ENCODE results near the gene ZNF483. TPM values are rescaled to one million over a fixed set of nuclear protein-coding genes. Genes with fewer than 3 reads are reported as not detected.
"Not testable (repeated sequence)": the region's sequence is repeated elsewhere in the genome, so short reads cannot be mapped to it uniquely, and the experiment has no call there.

The ZNF483 gene
- total RNA-seq: 1 to 10 TPM; 5.1 to 8.2 TPM

GRCh38 chr9:111525056-111525977 is at the start of gene ZNF483:
ZNF483 (plus strand) TSS chr9:111525179; CDS start chr9:111527396, 2,217 bp downstream.
- peak within 1 kb of the TSS; percentile 75 to 95 for H3K27ac Mint-ChIP-seq
- DNase-seq (ENCODE audit: low spot score in 2 of 2): peak; percentile 75
- H3K9me3 Mint-ChIP-seq: peaks cover 3 to 17% of the 10 kb centered on the region in 2 donors
- ATAC-seq: peak; percentile 71 to 78
- H3K36me3 Mint-ChIP-seq: peaks cover 18 to 40% of the 10 kb centered on the region in 2 donors

DNA sequence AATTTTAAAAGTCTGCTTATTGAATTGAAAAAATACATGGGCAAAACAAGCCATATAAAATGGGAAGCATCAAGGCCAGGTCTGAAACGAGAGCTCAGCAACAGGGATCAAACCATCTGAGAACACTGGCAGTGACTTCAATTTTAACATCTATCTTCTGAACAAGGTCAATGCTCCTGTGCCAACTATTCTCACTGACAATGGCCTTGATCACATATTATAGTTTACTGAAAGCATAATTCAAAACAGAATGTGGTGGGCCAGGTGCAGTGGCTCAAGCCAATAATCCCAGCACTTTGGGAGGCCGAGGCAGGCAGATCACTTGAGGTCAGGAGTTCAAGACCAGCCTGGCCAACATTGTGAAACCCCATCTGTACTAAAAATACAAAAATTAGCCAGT is 49.8 kb upstream of the ZNF483 start:
- H3K9me3 Mint-ChIP-seq: no peaks in the 10 kb centered on the region
- ATAC-seq: no peak
- H3K27ac Mint-ChIP-seq: no peak overlapping the region
- no peak for DNase-seq (ENCODE audit: low spot score in 2 of 2)
- peaks cover 0 to 13% of the 10 kb centered on the region in 2 donors for H3K36me3 Mint-ChIP-seq

- no peak overlapping the region for H3K27ac Mint-ChIP-seq
- H3K9me3 Mint-ChIP-seq: no peaks in the 10 kb centered on the region
- DNase-seq (ENCODE audit: low spot score in 2 of 2) (no peak), ATAC-seq (no peak)
- H3K36me3 Mint-ChIP-seq: peaks cover 11 to 25% of the 10 kb centered on the region in 2 donors
Observed at GRCh38 chr9:111477677-111478076, 47.3 kb upstream of the ZNF483 start.

GRCh38 chr9:111481885-111482636 is 42.9 kb upstream of the ZNF483 start:
- Mint-ChIP-seq H3K9me3 (no peaks in the 10 kb centered on the region), H3K27ac (peak overlapping the region; percentile 87 to 90), H3K36me3 (peaks cover 11 to 25% of the 10 kb centered on the region in 2 donors)
- no peak for DNase-seq (ENCODE audit: low spot score in 2 of 2)
- no peak for ATAC-seq

- Mint-ChIP-seq H3K36me3 (peaks cover 11 to 19% of the 10 kb centered on the region in 2 donors), H3K9me3 (no peaks in the 10 kb centered on the region), H3K27ac (peak overlapping the region; percentile 87 to 89)
- peak; percentile 64 to 78 for DNase-seq (ENCODE audit: low spot score in 2 of 2)
- ATAC-seq: peak; percentile 44 to 58
Observed at GRCh38 chr9:111482694-111483438, 42.1 kb upstream of the ZNF483 start.

DNA sequence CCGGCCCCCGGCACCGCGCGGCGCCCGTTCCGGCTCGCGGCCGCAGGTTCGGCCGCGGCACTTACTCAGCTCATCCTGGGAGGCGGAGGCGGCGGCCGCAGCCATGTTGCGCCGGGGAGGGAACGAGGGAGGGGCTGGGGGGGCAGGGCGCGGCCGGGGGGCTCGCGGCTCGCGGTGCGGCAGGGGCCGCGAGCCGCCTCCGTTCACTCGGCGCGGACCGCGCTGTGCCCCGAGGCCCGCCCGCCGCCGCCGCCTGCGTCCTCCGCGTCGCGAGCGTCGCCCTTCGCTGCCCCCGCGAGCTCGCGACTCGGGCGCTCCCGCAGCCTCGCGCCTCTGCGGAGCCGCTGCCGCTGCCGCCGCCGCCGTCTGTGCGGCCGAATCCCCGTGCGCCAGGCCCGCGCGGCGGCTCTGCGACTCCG is 41.5 kb upstream of the ZNF483 start:
- ATAC-seq (peak; percentile 37 to 49), DNase-seq (ENCODE audit: low spot score in 2 of 2) (no peak)
- Mint-ChIP-seq H3K9me3 (no peaks in the 10 kb centered on the region), H3K27ac (no peak overlapping the region), H3K36me3 (peaks cover 11 to 19% of the 10 kb centered on the region in 2 donors)

- ATAC-seq (peak; percentile 79 to 81), DNase-seq (ENCODE audit: low spot score in 2 of 2) (peak; percentile 72 to 87)
- Mint-ChIP-seq H3K36me3 (peaks cover 11 to 13% of the 10 kb centered on the region in 2 donors), H3K9me3 (no peaks in the 10 kb centered on the region), H3K27ac (peak within 1 kb of the TSS; percentile 87 to 91)
Observed at GRCh38 chr9:111483858-111484571, 41.0 kb upstream of the ZNF483 start, which contains the start of gene ECPAS. ECPAS (minus strand) TSS chr9:111484383; CDS start chr9:111472918, 11,465 bp downstream.

DNA sequence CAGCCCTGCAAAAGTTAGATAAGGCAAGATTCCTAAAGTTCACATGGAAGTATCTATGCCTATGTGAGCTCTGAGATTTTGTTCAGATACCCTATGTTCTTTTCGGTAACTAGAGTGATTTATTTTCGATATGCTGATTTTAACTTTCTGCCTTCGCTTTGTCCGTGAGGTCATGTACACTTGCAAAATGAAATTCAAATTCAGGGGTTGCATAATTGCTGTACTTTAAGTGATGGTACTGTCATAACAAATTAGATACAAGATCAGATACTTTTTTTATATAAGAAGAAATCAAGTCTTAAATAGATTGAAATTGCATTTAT is 40.4 kb upstream of the ZNF483 start:
- Mint-ChIP-seq H3K27ac (peak overlapping the region; percentile 61 to 91), H3K9me3 (no peaks in the 10 kb centered on the region), H3K36me3 (peaks cover 11 to 12% of the 10 kb centered on the region in 2 donors)
- ATAC-seq (no peak), DNase-seq (ENCODE audit: low spot score in 2 of 2) (no peak)

DNA sequence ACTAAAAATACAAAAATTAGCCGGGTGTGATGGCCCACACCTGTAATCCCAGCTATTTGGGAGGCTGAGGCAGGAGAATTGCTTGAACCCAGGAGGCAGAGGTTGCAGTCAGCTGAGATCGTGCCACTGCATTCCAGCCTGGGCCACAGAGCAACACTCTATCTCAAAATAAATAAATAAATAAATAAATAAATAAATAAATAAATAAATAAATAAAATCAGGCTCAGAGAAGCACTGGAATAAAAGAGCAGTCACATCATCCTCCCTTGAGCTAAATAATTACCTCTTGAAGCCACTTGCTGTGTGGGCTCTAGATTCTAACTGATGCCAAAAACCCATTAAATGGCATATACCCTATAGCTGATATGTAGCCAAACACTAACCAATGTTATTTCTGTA is 27.8 kb upstream of the ZNF483 start:
- not testable (repeated sequence) for DNase-seq (ENCODE audit: low spot score in 2 of 2); ATAC-seq; H3K9me3 Mint-ChIP-seq; H3K36me3 Mint-ChIP-seq; H3K27ac Mint-ChIP-seq

DNA sequence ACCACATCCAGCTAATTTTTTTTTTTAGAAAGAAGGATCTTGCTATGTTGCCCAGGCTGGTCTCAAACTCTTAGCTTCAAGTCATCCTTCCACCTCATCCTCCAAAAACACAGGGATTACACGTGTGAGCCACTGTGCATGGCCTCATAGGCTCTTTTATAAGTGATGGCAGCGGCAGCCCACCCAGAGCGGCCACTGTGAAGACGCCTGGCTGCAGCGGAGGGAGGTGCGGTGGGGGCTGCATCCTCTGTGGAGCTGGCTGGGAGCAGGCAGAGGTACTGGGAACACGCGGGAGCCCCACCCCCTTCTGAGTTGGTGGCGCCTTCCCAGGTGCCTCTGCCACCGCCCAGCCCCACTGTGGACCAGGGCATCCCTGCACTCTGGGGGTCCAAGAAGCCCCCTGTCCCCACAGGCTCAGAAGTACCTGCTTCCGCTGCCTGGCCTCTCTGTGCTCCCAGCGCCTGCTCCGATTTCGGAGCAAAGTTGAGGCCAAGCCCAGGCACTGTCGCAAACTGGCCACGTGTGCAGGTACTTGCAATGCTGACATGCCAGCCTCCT is 23.9 kb upstream of the ZNF483 start:
- H3K9me3 Mint-ChIP-seq: no peaks in the 10 kb centered on the region

GRCh38 chr9:111501648-111502047 is 23.3 kb upstream of the ZNF483 start:
- no peaks in the 10 kb centered on the region for H3K9me3 Mint-ChIP-seq
- H3K36me3 Mint-ChIP-seq: no peaks in the 10 kb centered on the region
- ATAC-seq (no peak), DNase-seq (ENCODE audit: low spot score in 2 of 2) (no peak)
- no peak overlapping the region for H3K27ac Mint-ChIP-seq

More for the DNA sequence above, 23.9 kb upstream of the ZNF483 start:
- ATAC-seq (no peak), DNase-seq (ENCODE audit: low spot score in 2 of 2) (no peak)
- H3K36me3 Mint-ChIP-seq: no peaks in the 10 kb centered on the region
- H3K27ac Mint-ChIP-seq: no peak overlapping the region

- Mint-ChIP-seq H3K9me3 (no peaks in the 10 kb centered on the region), H3K27ac (no peak overlapping the region), H3K36me3 (no peaks in the 10 kb centered on the region)
- DNase-seq (ENCODE audit: low spot score in 2 of 2) (no peak), ATAC-seq (no peak)
Observed at GRCh38 chr9:111502506-111502905, 22.5 kb upstream of the ZNF483 start.

- H3K36me3 Mint-ChIP-seq; DNase-seq (ENCODE audit: low spot score in 2 of 2); H3K9me3 Mint-ChIP-seq: not testable (repeated sequence)
Observed at GRCh38 chr9:111511581-111511980, 13.4 kb upstream of the ZNF483 start.

GRCh38 chr9:111514967-111515366 is 10.0 kb upstream of the ZNF483 start:
- Mint-ChIP-seq H3K27ac (no peak overlapping the region), H3K9me3 (peaks cover 0 to 3% of the 10 kb centered on the region in 2 donors), H3K36me3 (peaks cover 0 to 2% of the 10 kb centered on the region in 2 donors)
- no peak for DNase-seq (ENCODE audit: low spot score in 2 of 2)
- peak in 1 of 2 donors; percentile 53 for ATAC-seq

More at GRCh38 chr9:111511581-111511980, 13.4 kb upstream of the ZNF483 start:
- ATAC-seq, H3K27ac Mint-ChIP-seq: not testable (repeated sequence)

GRCh38 chr9:111516061-111516465 is 8.9 kb upstream of the ZNF483 start:
- no peak for ATAC-seq

GRCh38 chr9:111524731-111525055 is 286 bp upstream of the ZNF483 start:
- DNase-seq (ENCODE audit: low spot score in 2 of 2): no peak
- Mint-ChIP-seq H3K36me3 (peaks cover 18 to 34% of the 10 kb centered on the region in 2 donors), H3K27ac (peak overlapping the region in 1 of 2 donors; percentile 75), H3K9me3 (peaks cover 3 to 17% of the 10 kb centered on the region in 2 donors)
- no peak for ATAC-seq

More at GRCh38 chr9:111516061-111516465, 8.9 kb upstream of the ZNF483 start:
- Mint-ChIP-seq H3K36me3 (no peaks in the 10 kb centered on the region), H3K27ac (no peak overlapping the region), H3K9me3 (no peaks in the 10 kb centered on the region)
- DNase-seq (ENCODE audit: low spot score in 2 of 2): no peak

Measured in activated naive CD4-positive, alpha-beta T cell treated with anti-CD3 and anti-CD28 coated beads, Interleukin-2, amount 50 U/mL, for 72 hours (primary cell).